Measurements from ENCODE around the gene PIP4K2C.

The PIP4K2C gene

GRCh38 chr12:57606399-57606798 is 15.4 kb downstream of the PIP4K2C start:
- TF ChIP-seq CTCF (IDR thresholded peaks at IDR 0.05; ENCODE audit: borderline replicate concordance, insufficient read depth, low read depth, low read length) = no peak
- no peak overlapping the region for H3K4me3 ChIP-seq (ENCODE audit: low read depth, low read length)

DNA sequence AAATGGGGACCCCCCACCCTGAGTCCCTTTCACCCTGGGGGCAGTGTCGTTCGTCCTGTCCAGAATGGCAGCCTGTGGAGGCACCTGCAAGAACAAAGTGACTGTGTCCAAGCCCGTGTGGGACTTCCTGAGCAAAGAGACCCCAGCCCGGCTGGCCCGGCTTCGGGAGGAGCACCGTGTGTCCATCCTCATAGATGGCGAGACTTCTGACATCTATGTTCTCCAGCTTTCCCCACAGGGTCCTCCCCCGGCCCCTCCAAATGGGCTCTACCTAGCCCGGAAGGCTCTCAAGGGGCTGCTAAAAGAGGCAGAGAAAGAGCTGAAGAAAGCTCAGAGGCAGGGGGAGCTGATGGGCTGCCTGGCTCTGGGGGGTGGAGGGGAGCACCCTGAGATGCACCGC is 15.8 kb downstream of the PIP4K2C start:
- no peak for TF ChIP-seq CTCF (IDR thresholded peaks at IDR 0.05; ENCODE audit: borderline replicate concordance, insufficient read depth, low read depth, low read length)
- H3K4me3 ChIP-seq (ENCODE audit: low read depth, low read length) = no peak overlapping the region

GRCh38 chr12:57607958-57608663 is 17.1 kb downstream of the PIP4K2C start:
- TF ChIP-seq CTCF (IDR thresholded peaks at IDR 0.05; ENCODE audit: borderline replicate concordance, insufficient read depth, low read depth, low read length) = no peak

DNA sequence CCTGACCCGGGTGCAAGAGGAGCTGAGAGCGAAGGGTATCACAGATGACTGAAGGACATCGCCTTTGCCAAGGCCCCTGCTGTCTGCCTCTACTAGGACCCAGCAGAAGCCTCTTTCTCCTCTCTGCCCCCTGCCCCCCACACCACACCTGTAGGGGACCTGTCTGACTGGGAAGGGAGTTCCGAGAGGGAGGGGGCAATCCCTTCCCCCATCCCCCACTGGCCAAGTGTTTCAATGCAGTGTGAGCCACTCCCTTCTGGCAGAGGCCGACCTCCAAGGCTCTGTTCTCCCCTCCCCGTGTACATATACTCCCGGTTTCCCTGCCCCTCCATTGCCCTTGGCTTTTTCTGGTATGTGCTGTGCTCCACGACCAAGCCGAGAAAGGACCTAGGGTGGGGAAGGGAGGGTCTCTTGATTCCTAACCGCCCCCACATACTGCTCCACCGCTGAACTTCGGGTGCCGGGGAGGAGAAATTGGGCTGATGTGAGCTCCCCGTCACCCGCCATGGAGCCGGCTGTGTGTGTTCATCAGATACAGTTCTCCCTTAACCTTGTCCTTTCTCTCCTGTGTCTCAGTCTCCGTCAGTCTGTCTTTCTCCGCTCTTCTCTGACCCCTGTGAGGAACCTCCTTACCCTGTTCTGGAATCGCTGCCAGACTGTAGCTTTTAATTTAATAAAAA is 18.2 kb downstream of the PIP4K2C start:
- TF ChIP-seq CTCF (IDR thresholded peaks at IDR 0.05; ENCODE audit: borderline replicate concordance, insufficient read depth, low read depth, low read length) = no peak
- no peak overlapping the region for H3K4me3 ChIP-seq (ENCODE audit: low read depth, low read length)

More at GRCh38 chr12:57607958-57608663, 17.1 kb downstream of the PIP4K2C start:
- no peak overlapping the region for H3K4me3 ChIP-seq (ENCODE audit: low read depth, low read length)

DNA sequence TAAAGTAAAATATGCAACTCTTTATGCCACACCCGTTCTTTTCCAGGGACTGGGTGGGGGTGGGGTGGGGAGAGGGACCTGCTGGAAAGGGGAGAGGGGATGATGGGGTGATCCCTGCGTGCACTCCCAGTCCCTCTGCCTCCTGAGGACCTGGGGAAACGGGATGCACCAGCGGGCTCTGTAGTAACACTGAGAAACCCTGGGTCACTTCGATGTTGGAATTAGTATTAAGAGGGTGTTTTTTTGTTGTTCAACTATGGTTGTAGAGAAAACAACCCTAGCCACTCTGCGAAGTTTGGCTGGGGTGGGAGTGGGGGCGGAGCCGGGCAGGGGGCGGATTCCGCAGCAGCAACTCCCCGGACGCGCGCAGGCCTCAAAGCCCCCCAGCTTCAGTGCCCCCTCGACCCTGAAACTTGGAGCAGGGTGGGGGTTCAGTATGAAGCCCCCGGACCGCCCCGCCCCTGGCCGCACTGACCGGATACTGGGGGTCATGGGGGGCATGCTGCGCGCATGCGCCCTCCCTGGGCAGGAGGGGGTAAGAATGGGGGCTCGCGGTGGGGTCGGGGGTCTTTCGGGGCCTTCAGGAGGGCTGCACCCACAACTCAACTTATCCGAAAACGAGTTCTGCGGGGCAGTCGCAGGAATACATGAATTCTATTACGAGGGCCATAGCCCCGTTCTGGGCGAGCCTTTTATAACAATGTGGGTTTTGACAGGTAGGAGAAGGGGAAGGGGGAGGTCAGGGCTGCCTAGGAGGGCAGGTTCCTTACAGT is 19.0 kb downstream of the PIP4K2C start:
- H3K4me3 ChIP-seq (ENCODE audit: low read depth, low read length) = no peak overlapping the region
- no peak for TF ChIP-seq CTCF (IDR thresholded peaks at IDR 0.05; ENCODE audit: borderline replicate concordance, insufficient read depth, low read depth, low read length)

DNA sequence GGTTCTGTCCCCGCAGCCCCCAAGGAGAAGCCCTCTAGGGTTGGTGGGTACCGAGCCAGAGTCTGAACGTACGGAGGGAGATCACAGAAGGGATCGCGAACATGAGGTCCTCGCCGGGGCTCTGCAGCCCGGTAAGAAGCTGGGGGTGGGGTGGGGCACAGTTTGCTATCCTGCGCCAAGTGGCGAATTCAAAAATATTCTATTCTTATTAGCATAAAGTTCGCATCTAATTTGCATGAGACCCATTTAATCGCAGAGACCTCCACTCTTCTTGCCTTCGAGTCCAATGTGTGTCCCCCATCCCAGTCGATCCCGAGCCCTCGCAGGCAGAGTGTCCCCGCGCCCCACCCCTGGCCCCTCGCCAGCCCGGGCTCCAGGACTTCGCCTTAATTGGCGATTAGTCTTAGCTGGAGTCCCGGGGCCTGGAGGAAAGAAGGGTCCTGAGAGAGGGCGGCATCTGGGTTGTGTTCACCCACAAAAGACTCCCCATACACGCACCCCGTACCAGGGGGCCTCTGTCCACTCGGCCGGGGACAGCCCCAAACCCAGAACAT is 19.6 kb downstream of the PIP4K2C start:
- no peak for TF ChIP-seq CTCF (IDR thresholded peaks at IDR 0.05; ENCODE audit: borderline replicate concordance, insufficient read depth, low read depth, low read length)
- peak overlapping the region; percentile 60 for H3K4me3 ChIP-seq (ENCODE audit: low read depth, low read length)

Measured in GM12875 (cell line).